Measurements from ENCODE around the gene ZNF319. TPM values are rescaled to one million over a fixed set of nuclear protein-coding genes. Genes with fewer than 3 reads are reported as not detected.

The ZNF319 gene
- total RNA-seq, 1 donor from 2014 or later: 7.9 TPM

DNA sequence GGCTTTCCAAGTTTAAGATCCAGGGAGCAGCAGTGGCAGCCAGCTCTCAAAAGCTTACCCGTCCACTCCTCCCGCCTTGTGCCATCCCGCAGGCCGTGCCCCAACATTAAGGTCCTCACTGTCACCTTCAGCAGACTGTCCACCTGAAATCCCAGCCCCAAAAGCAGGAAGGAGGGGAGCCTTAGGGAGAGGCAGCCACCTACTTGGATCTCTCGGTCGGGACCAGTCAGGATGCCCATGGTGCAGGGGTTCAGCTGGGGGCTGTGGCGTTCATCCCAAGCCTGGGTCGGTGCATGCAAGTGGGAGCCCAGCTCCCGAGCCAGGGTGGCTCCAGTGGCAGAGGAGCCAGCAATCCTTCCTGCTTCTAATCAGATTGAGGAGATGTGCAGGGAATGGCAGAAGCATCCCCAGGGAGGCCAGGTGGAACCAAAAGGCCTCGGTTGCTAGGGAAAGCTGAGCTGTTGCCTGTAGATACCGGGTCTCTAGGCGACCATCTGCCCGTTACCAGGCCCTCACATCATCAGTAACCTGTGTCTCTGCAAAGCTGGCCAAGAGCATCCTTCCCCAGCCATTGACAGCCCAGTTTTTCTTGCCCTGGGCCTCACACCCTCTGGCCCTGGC, 54.2 kb downstream of the ZNF319 start:
- H3K27ac ChIP-seq: no peak overlapping the region
- H3K9me3 ChIP-seq: no peaks in the 10 kb centered on the region
- H3K36me3 ChIP-seq: no peaks in the 10 kb centered on the region
- intact Hi-C loops (cut with DNase I): no loop called here
- no peaks in the 10 kb centered on the region for H3K27me3 ChIP-seq
- no peaks in the 10 kb centered on the region for H3K4me1 ChIP-seq
- H3K4me3 ChIP-seq: no peak overlapping the region
- TF ChIP-seq POLR2A (IDR thresholded peaks at IDR 0.05) (no peak), POLR2AphosphoS5 (IDR thresholded peaks at IDR 0.05; ENCODE audit: insufficient read depth in 1 of 2, low read depth in 1 of 2) (no peak), CTCF (IDR thresholded peaks at IDR 0.05) (no peak)
- DNase-seq (ENCODE audit: extremely low spot score in 2 of 2): no peak

GRCh38 chr16:57945740-57946138, 54.7 kb downstream of the ZNF319 start:
- intact Hi-C loops (cut with DNase I): no loop called here
- Histone ChIP-seq H3K4me3 (no peak overlapping the region), H3K4me1 (no peaks in the 10 kb centered on the region), H3K9me3 (no peaks in the 10 kb centered on the region), H3K27me3 (no peaks in the 10 kb centered on the region), H3K27ac (no peak overlapping the region), H3K36me3 (no peaks in the 10 kb centered on the region)
- no peak for DNase-seq (ENCODE audit: extremely low spot score in 2 of 2)
- TF ChIP-seq POLR2AphosphoS5 (IDR thresholded peaks at IDR 0.05; ENCODE audit: insufficient read depth in 1 of 2, low read depth in 1 of 2): no peak
- TF ChIP-seq POLR2A (IDR thresholded peaks at IDR 0.05): no peak
- TF ChIP-seq CTCF (IDR thresholded peaks at IDR 0.05): no peak

GRCh38 chr16:57944970-57945739, 55.3 kb downstream of the ZNF319 start:
- Histone ChIP-seq H3K4me3 (no peak overlapping the region), H3K27me3 (no peaks in the 10 kb centered on the region), H3K36me3 (no peaks in the 10 kb centered on the region), H3K4me1 (no peaks in the 10 kb centered on the region), H3K27ac (no peak overlapping the region), H3K9me3 (no peaks in the 10 kb centered on the region)
- no peak for DNase-seq (ENCODE audit: extremely low spot score in 2 of 2)
- no peak for TF ChIP-seq POLR2A (IDR thresholded peaks at IDR 0.05)
- no peak for TF ChIP-seq POLR2AphosphoS5 (IDR thresholded peaks at IDR 0.05; ENCODE audit: insufficient read depth in 1 of 2, low read depth in 1 of 2)
- TF ChIP-seq CTCF (IDR thresholded peaks at IDR 0.05): no peak
- intact Hi-C loops (cut with DNase I): no loop called here

Other genes starting within 250 kb of the ZNF319 start
- gene KIFC3, start 198.2 kb downstream of the ZNF319 start, total RNA-seq: 36.8 TPM
- gene CNGB1, start 29.5 kb downstream of the ZNF319 start, total RNA-seq: not detected
- 44.2 TPM for gene USB1, start 735 bp upstream of the ZNF319 start, total RNA-seq
- 2.9 TPM for gene MMP15, start 25.1 kb upstream of the ZNF319 start, total RNA-seq
- 72.7 TPM for gene CFAP20, start 128.7 kb upstream of the ZNF319 start, total RNA-seq
- 28.5 TPM for gene CSNK2A2, start 197.4 kb upstream of the ZNF319 start, total RNA-seq

Data from vagina (tissue), 2 donors.